HEK293 (cell line): ENCODE measurements around the gene GINS2.

Experiments used
- CTCF ChIA-PET: fragments of 350-600 bp; formaldehyde crosslinking; extraction: SDS; loops from one replicate; lab custom pipeline; 2021; ENCODE audit warnings: antibody characterized with exemption; lab: Yijun Ruan, JAX
- POLR2A ChIA-PET: fragments of 300-600 bp; formaldehyde crosslinking; extraction: SDS; loops from one replicate; lab custom pipeline; 2020; ENCODE audit warnings: antibody characterized with exemption, inconsistent platforms; lab: Yijun Ruan, JAX
- H3K27ac ChIP-seq: fragments of 200-500 bp; sonication (Bioruptor generic); 2 replicates; pipeline ENCODE4 v1.5.1; 2014; ENCODE audit warnings: low read depth, low read length, control low read depth, inconsistent platforms; ENCODE audit errors: extremely low read depth
- H3K36me3 ChIP-seq, 2 experiments: fragments of 200-500 bp in 1 of 2; sonication (Bioruptor generic) in 1 of 2; 1 replicate in 1 of 2; 2 replicates in 1 of 2; pipeline ENCODE4 v1.5.1; 2014 to 2017; ENCODE audit warnings: inconsistent platforms in 2 of 2, low read length in 2 of 2; ENCODE audit not compliant: control insufficient read depth in 2 of 2, insufficient read depth in 1 of 2
- H3K4me1 ChIP-seq: fragments of 200-500 bp; sonication (Bioruptor generic); 2 replicates; pipeline ENCODE4 v1.5.1; 2014; ENCODE audit warnings: mild to moderate bottlenecking, low read length, inconsistent platforms; ENCODE audit not compliant: control insufficient read depth, insufficient read depth
- H3K4me3 ChIP-seq: 2 replicates; pipeline ENCODE4 v1.5.1; 2011; ENCODE audit warnings: low read depth, mild to moderate bottlenecking, control low read depth, low read length, moderate library complexity
- H3K9me3 ChIP-seq: fragments of 200-500 bp; sonication (Bioruptor generic); 2 replicates; pipeline ENCODE4 v1.5.1; 2014; ENCODE audit warnings: low read depth, low read length, inconsistent platforms; ENCODE audit not compliant: control insufficient read depth, insufficient read depth
- PRDM1 ChIP-seq: fragments of 450-650 bp; formaldehyde crosslinking; IDR thresholded peaks from 2 replicates; pipeline ENCODE4; 2016; ENCODE audit warnings: missing biosample characterization, missing genetic modification characterization
- ZBTB20 ChIP-seq: fragments of 450-650 bp; formaldehyde crosslinking; IDR thresholded peaks from 2 replicates; pipeline ENCODE4 v1.5.1; 2016; ENCODE audit warnings: missing biosample characterization, missing genetic modification characterization
- ZBTB21 ChIP-seq: fragments of 450-650 bp; formaldehyde crosslinking; IDR thresholded peaks from 2 replicates; pipeline ENCODE4 v1.5.1; 2017; ENCODE audit warnings: missing biosample characterization, missing genetic modification characterization
- ZNF157 ChIP-seq: fragments of 450-650 bp; formaldehyde crosslinking; IDR thresholded peaks from 2 replicates; pipeline ENCODE4 v1.5.1; 2016; ENCODE audit warnings: missing biosample characterization, missing genetic modification characterization
- ZNF169 ChIP-seq: fragments of 450-650 bp; formaldehyde crosslinking; IDR thresholded peaks from 2 replicates; pipeline ENCODE4 v1.5.1; 2016; ENCODE audit warnings: missing biosample characterization, missing genetic modification characterization
- ZNF24 ChIP-seq: fragments of 450-650 bp; formaldehyde crosslinking; IDR thresholded peaks from 2 replicates; pipeline ENCODE4 v1.5.1; 2016; ENCODE audit warnings: missing biosample characterization, missing genetic modification characterization
- ZNF292 ChIP-seq: fragments of 450-650 bp; formaldehyde crosslinking; IDR thresholded peaks from 2 replicates; pipeline ENCODE4 v1.5.1; 2016; ENCODE audit warnings: low read depth, missing biosample characterization, missing genetic modification characterization, borderline replicate concordance
- ZNF366 ChIP-seq: fragments of 450-650 bp; formaldehyde crosslinking; conservative IDR thresholded peaks from 2 replicates; pipeline ENCODE4 v1.5.1; 2016; ENCODE audit warnings: missing biosample characterization, missing genetic modification characterization
- ZNF510 ChIP-seq: fragments of 450-650 bp; formaldehyde crosslinking; IDR thresholded peaks from 2 replicates; pipeline ENCODE4 v1.5.1; 2018; ENCODE audit warnings: mild to moderate bottlenecking, missing genetic modification characterization, missing biosample characterization; ENCODE audit not compliant: insufficient replicate concordance
- ZNF521 ChIP-seq: fragments of 450-650 bp; formaldehyde crosslinking; IDR thresholded peaks from 2 replicates; pipeline ENCODE4 v1.5.1; 2017; ENCODE audit warnings: missing biosample characterization, mild to moderate bottlenecking, missing genetic modification characterization
- ZNF549 ChIP-seq: fragments of 450-650 bp; IDR thresholded peaks from 2 replicates; pipeline ENCODE4 v1.5.1; 2018; ENCODE audit warnings: missing biosample characterization, missing genetic modification characterization, mild to moderate bottlenecking, inconsistent platforms, moderate library complexity
- ZNF555 ChIP-seq: fragments of 450-650 bp; formaldehyde crosslinking; conservative IDR thresholded peaks from 2 replicates; pipeline ENCODE4 v1.5.1; 2017; ENCODE audit warnings: missing biosample characterization, mild to moderate bottlenecking, missing genetic modification characterization, inconsistent platforms
- ZXDB ChIP-seq: fragments of 450-650 bp; formaldehyde crosslinking; IDR thresholded peaks from 2 replicates; pipeline ENCODE4 v1.5.1; 2016; ENCODE audit warnings: missing biosample characterization, missing genetic modification characterization
- TF ChIP-seq, protein P1 (sequence below): fragments of 450-650 bp; formaldehyde crosslinking; IDR thresholded peaks from 2 replicates; pipeline ENCODE4 v1.5.1; 2016; ENCODE audit warnings: missing biosample characterization, missing genetic modification characterization
- TF ChIP-seq, protein P2 (sequence below): fragments of 450-650 bp; formaldehyde crosslinking; IDR thresholded peaks from 2 replicates; pipeline ENCODE4 v1.5.1; 2016; ENCODE audit warnings: missing biosample characterization, missing genetic modification characterization, low read depth
- TF ChIP-seq, protein P3 (sequence below): fragments of 450-650 bp; formaldehyde crosslinking; IDR thresholded peaks from 2 replicates; pipeline ENCODE4 v1.5.1; 2016; ENCODE audit warnings: missing biosample characterization, missing genetic modification characterization, borderline replicate concordance

The GINS2 gene

DNA sequence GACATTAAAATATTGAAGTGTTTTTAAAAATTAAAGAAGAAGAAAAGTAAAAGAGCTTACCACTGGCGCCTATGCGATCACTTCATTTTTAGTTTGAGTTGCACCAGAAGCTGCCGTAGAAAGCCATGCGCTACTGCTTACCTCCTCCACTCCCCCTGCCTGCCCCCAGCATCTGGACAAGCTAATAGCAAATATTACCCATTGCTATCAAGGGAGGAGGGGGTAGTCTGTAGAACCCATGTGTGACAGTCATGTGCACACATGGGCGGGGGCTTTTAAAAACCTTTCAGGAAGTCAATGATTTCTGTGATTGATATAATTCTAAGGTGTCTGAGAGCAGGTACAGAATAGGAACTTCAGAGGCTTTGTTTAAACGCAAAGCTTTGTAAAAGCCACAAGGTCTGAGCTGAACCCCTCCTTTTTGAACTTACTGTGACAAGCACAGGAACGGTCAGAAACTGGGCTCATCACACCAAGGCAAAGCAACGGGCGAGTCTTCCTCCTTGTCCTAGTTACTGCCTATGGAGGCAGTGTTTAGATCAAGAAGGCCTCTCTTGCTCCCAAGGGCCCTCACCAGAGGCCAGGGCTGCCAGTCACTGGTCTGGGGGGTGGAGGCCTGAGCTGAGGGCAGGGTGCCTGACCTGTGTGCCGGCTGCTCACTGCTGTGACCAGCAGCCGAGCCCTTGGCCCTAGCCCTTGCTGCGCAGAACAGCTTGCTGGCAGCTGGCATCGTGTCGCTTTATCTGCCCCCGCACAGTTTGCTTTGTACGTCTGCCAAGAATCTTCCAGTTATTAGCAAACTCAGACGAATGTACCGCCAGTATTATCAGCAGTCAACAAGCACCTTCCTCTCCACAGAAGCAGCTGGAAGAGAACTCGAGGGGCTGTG, 15.0 kb downstream of the GINS2 start (continued):
- TF ChIP-seq ZNF366 (tag by site-specific recombination) (no peak), ZXDB (peak; percentile 71)
- TF ChIP-seq, protein P1, sequence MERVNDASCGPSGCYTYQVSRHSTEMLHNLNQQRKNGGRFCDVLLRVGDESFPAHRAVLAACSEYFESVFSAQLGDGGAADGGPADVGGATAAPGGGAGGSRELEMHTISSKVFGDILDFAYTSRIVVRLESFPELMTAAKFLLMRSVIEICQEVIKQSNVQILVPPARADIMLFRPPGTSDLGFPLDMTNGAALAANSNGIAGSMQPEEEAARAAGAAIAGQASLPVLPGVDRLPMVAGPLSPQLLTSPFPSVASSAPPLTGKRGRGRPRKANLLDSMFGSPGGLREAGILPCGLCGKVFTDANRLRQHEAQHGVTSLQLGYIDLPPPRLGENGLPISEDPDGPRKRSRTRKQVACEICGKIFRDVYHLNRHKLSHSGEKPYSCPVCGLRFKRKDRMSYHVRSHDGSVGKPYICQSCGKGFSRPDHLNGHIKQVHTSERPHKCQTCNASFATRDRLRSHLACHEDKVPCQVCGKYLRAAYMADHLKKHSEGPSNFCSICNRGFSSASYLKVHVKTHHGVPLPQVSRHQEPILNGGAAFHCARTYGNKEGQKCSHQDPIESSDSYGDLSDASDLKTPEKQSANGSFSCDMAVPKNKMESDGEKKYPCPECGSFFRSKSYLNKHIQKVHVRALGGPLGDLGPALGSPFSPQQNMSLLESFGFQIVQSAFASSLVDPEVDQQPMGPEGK (tag by site-specific recombination), result peak; percentile 33; the same call in 1 of the 2 replicates
- TF ChIP-seq, all 188 proteins: peak for 13

DNA sequence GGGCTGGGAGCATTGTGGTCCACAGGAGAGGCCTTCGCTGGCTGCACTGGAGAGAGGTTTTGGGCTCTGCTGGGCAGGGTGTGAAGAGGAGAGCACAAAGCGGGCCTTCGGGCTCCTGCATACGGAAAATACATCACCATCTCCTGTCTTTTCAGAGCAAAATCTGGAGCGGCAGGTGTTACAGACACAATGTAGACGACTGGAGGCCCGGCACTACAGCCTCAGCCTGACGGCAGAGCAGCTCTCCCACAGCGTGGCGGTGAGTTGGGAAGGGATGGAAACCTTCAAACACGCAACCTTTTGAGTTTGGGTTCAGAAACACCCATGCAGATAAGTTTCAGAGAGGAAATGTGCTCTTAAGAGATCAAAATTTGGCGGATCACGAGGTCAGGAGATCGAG, 17.9 kb downstream of the GINS2 start:
- ChIA-PET POLR2A (no interaction called here), CTCF (no interaction called here)
- H3K9me3 ChIP-seq, result no peaks in the 10 kb centered on the region
- TF ChIP-seq ZBTB20 (tag by site-specific recombination) (no peak), PRDM1 (tag by site-specific recombination) (no peak), ZNF169 (tag by site-specific recombination) (no peak), ZNF24 (no peak), ZNF157 (tag by site-specific recombination) (no peak)
- H3K36me3 ChIP-seq, result peaks cover 31 to 100% of the 10 kb centered on the region in 2 experiments; a peak in 2 of 3 replicates
- peaks cover 11% of the 10 kb centered on the region for H3K4me1 ChIP-seq
- peak overlapping the region; percentile 27; the same call in 1 of the 2 replicates for H3K27ac ChIP-seq
- no peak overlapping the region for H3K4me3 ChIP-seq

DNA sequence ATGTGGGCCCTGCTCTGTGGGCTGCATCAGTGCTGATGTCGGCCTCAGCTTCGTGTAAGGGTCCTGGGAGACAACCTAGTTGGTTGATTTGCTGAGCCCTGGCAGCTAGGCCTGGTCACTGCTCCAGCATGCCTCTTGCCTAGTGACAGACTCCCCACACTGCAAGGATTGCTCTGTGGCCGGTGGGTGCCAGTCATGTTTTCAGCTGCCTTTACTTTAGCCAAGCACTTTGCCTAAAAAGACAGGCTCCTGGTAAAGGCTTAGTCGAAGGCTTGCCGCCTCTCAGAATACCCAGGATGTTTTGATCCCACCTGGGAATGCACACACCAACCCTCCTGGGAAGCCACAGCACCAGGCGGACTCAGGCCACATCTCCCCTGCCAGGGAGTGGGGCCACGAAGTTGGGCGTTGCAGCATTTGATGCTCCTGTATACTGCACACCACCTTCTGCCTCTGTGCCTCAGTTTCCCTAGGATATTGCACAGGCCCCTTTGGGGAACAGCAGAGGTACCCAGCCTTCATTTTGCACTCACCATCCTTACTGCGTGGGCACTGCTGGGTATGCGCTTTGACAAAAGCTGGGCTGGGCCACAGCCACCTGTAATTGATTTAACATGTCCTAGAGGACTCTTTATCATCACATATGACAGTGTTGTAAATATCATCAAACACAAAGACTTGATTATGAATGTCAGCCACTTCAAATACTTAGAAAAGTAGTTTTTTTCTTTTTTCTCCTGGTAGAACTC, 19.9 kb downstream of the GINS2 start:
- CTCF ChIA-PET, result interaction anchor here (1.7 to 2.7 kb wide), 2 partner anchors 10 to 11 kb away, joined by 5 to 8 read pairs; no protein-coding TSS in a partner anchor
- POLR2A ChIA-PET, result interaction anchor here (1.2 kb wide), 1 partner anchor 49 kb away, joined by 3 read pairs; no protein-coding TSS in a partner anchor

More for the DNA sequence above, 19.9 kb downstream of the GINS2 start:
- H3K9me3 ChIP-seq, result no peaks in the 10 kb centered on the region
- TF ChIP-seq ZNF555 (no peak), ZNF292 (no peak), ZNF549 (tag by site-specific recombination) (no peak), ZNF510 (tag by site-specific recombination) (no peak), ZBTB21 (tag by site-specific recombination) (no peak), ZNF521 (tag by site-specific recombination) (no peak)
- TF ChIP-seq, protein P2, sequence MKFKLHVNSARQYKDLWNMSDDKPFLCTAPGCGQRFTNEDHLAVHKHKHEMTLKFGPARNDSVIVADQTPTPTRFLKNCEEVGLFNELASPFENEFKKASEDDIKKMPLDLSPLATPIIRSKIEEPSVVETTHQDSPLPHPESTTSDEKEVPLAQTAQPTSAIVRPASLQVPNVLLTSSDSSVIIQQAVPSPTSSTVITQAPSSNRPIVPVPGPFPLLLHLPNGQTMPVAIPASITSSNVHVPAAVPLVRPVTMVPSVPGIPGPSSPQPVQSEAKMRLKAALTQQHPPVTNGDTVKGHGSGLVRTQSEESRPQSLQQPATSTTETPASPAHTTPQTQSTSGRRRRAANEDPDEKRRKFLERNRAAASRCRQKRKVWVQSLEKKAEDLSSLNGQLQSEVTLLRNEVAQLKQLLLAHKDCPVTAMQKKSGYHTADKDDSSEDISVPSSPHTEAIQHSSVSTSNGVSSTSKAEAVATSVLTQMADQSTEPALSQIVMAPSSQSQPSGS, result no peak
- TF ChIP-seq, protein P3, sequence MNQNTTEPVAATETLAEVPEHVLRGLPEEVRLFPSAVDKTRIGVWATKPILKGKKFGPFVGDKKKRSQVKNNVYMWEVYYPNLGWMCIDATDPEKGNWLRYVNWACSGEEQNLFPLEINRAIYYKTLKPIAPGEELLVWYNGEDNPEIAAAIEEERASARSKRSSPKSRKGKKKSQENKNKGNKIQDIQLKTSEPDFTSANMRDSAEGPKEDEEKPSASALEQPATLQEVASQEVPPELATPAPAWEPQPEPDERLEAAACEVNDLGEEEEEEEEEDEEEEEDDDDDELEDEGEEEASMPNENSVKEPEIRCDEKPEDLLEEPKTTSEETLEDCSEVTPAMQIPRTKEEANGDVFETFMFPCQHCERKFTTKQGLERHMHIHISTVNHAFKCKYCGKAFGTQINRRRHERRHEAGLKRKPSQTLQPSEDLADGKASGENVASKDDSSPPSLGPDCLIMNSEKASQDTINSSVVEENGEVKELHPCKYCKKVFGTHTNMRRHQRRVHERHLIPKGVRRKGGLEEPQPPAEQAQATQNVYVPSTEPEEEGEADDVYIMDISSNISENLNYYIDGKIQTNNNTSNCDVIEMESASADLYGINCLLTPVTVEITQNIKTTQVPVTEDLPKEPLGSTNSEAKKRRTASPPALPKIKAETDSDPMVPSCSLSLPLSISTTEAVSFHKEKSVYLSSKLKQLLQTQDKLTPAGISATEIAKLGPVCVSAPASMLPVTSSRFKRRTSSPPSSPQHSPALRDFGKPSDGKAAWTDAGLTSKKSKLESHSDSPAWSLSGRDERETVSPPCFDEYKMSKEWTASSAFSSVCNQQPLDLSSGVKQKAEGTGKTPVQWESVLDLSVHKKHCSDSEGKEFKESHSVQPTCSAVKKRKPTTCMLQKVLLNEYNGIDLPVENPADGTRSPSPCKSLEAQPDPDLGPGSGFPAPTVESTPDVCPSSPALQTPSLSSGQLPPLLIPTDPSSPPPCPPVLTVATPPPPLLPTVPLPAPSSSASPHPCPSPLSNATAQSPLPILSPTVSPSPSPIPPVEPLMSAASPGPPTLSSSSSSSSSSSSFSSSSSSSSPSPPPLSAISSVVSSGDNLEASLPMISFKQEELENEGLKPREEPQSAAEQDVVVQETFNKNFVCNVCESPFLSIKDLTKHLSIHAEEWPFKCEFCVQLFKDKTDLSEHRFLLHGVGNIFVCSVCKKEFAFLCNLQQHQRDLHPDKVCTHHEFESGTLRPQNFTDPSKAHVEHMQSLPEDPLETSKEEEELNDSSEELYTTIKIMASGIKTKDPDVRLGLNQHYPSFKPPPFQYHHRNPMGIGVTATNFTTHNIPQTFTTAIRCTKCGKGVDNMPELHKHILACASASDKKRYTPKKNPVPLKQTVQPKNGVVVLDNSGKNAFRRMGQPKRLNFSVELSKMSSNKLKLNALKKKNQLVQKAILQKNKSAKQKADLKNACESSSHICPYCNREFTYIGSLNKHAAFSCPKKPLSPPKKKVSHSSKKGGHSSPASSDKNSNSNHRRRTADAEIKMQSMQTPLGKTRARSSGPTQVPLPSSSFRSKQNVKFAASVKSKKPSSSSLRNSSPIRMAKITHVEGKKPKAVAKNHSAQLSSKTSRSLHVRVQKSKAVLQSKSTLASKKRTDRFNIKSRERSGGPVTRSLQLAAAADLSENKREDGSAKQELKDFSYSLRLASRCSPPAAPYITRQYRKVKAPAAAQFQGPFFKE, result no peak
- peaks cover 4% of the 10 kb centered on the region; the same call in 1 of the 2 replicates for H3K4me1 ChIP-seq
- no peak overlapping the region for H3K4me3 ChIP-seq
- H3K27ac ChIP-seq, result no peak overlapping the region
- peaks cover 31 to 100% of the 10 kb centered on the region in 2 experiments; a peak in 2 of 3 replicates for H3K36me3 ChIP-seq
